Fibroblast of villous mesenchyme (primary cell): ENCODE data around the gene CRHR2. TPM values are rescaled to one million over a fixed set of nuclear protein-coding genes. Genes with fewer than 3 reads are reported as not detected.
A peak's percentile ranks its signal among the peaks of the same experiment; 100 is the strongest.

Experiments used
- DNase-seq: peaks from one replicate; pipeline ENCODE4 v3.0.0-alpha.2; 2010; ENCODE audit warnings: low read depth
- H3K4me3 ChIP-seq: 2 replicates; pipeline ENCODE4 v1.5.1; 2011; ENCODE audit warnings: low read depth, mild to moderate bottlenecking, low read length
- total RNA-seq: library from RNA; depleted of rRNA; stranded (reverse); fragments of >200 nt; gene quantifications from 2 replicates; pipeline ENCODE4 v1.2.3, GENCODE V29; 2012
- TF ChIP-seq, protein P1 (sequence below): IDR thresholded peaks from 2 replicates; pipeline ENCODE4 v1.5.1; 2012; ENCODE audit warnings: low read depth, mild to moderate bottlenecking, low read length; ENCODE audit not compliant: insufficient read depth

CRHR2 gene
- total RNA-seq, 1 donor = not detected

GRCh38 chr7:30618080-30618676, 64.1 kb downstream of the CRHR2 start:
- TF ChIP-seq, protein P1, sequence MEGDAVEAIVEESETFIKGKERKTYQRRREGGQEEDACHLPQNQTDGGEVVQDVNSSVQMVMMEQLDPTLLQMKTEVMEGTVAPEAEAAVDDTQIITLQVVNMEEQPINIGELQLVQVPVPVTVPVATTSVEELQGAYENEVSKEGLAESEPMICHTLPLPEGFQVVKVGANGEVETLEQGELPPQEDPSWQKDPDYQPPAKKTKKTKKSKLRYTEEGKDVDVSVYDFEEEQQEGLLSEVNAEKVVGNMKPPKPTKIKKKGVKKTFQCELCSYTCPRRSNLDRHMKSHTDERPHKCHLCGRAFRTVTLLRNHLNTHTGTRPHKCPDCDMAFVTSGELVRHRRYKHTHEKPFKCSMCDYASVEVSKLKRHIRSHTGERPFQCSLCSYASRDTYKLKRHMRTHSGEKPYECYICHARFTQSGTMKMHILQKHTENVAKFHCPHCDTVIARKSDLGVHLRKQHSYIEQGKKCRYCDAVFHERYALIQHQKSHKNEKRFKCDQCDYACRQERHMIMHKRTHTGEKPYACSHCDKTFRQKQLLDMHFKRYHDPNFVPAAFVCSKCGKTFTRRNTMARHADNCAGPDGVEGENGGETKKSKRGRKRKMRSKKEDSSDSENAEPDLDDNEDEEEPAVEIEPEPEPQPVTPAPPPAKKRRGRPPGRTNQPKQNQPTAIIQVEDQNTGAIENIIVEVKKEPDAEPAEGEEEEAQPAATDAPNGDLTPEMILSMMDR = no peak
- H3K4me3 ChIP-seq = no peak overlapping the region
- peak; percentile 69 for DNase-seq

DNA sequence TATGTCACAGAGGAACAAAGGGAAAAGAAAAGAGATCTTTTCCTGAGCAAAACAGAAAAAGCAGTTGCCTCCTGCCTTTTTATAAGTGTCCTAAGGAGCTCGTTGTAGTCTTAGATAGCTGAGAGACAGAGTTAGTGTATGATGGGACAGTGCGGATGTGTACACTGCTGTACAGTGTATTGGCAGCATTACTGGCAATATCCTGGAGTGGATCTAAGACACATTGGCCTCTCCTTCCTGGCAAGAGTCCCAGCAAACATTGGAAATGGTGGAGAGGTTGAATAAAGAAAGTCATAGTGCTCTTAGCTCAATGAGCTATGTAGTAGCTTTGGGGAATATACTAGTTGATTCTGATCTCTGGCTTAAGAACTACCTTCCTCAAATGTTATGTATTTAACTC, 64.9 kb downstream of the CRHR2 start:
- H3K4me3 ChIP-seq = no peak overlapping the region
- TF ChIP-seq, protein P1 = no peak
- DNase-seq = no peak

GRCh38 chr7:30616318-30616717, 65.9 kb downstream of the CRHR2 start:
- TF ChIP-seq, protein P1 = no peak
- no peak for DNase-seq
- no peak overlapping the region for H3K4me3 ChIP-seq

DNA sequence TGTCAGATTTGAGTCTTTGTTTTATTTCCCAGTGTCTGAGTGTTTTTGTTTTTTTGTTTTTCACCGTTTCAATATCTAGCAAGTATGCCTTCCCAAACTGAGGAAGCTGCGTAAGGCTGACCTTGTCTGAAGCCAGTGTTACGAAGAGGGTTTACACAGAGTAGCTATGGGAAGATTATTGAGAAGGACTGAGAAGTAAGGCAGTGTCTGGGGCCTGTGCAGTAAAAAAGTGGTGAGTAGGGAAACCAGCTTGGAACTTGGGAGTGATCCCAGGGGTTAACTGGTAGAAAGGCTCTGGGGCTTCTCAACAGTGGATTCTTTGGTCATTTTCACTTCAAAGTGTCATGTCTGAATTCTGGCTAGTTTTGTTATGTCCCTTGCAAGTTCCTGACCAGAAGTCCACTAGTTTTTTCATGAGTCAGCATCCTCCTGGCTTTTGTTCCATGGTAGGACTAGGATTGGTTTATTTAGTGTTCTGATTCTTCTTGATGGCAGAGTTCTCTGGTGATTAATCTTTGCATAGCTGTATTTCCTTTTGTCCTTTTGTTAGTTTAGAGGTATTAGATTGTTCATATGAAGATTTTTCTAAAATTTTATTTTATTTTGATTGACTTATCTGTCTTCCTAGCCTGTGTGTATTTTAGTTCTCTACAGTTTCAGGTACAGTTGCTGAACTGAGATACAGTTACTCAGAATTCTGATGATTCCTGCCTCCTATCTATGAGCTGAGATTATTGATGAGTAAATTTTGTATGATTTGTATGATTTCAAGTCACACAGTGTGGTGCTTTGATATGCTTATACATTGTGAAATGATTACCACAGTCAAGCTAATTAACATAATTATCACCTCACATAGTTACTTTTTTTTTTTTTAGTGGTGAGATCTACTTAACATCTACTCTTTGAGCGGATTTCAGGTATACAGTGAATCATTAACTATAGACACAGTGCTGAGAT, 68.6 kb downstream of the CRHR2 start:
- no peak overlapping the region for H3K4me3 ChIP-seq
- no peak for DNase-seq
- TF ChIP-seq, protein P1 = no peak

DNA sequence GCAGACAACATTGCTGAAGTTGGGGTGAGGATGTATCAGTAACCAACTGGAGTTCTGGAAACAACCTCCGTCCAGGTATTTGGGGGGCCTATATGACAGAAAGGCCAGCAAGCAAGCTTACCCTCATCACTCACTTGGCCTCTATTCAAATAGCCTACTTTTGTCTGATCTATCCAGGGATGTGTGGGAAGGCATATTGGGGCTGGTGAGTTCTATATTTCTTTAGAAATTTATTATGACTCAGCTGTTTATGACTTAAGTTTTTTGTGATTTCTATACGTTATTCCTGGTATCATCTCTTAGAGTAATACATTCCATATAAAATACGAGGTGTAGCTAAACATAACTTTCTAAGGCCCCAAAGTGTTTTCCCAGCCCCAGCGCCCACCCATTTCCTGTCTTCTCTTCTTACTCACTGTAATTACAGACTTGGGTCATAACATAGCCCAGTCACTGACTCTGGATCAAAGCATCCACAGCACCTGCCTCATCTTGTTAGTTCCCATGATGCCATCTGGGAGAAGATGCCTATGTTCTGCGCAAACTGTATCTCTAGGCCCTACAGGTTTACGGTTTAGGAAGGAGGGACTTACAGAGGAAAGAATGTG, 69.5 kb downstream of the CRHR2 start:
- H3K4me3 ChIP-seq = no peak overlapping the region
- DNase-seq = no peak
- TF ChIP-seq, protein P1 = no peak

DNA sequence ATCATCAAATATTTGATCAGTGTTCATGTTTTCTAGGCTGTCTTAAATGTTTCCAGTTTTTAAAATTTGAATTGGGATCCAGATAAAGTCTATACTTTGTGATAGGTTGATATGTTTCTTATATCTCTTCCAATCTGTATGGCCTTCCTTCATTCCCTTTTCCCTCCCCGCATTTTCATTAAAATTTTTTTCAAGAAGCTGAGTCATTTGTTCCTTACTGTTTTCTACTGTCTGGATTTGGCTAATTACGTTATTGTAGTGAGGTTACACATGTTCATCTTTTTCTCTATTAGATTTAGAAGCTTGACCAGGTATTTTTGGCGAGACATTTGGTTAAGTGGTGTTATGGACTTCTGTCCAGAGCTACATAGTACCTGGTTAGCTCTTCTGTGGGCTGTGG, 76.4 kb downstream of the CRHR2 start:
- no peak for DNase-seq
- H3K4me3 ChIP-seq = no peak overlapping the region
- TF ChIP-seq, protein P1 = no peak
